GM12891 (cell line): ENCODE measurements around the gene RNASEH2B.

ENCODE experiments used
- DNase-seq: peaks from one replicate; pipeline ENCODE4 v3.0.0; 2011; ENCODE audit warnings: low spot score; ENCODE audit not compliant: insufficient read length
- FAIRE-seq: peaks from 2 replicates; lab custom pipeline; 2011; peaks lifted over from hg19 to GRCh38; lab: Jason Lieb, UNC
- PAX5 ChIP-seq: IDR thresholded peaks from 2 replicates; pipeline ENCODE4 v1.6.1; 2011; ENCODE audit warnings: low read length, moderate library complexity, mild to moderate bottlenecking; ENCODE audit not compliant: insufficient read depth, severe bottlenecking
- POLR2A ChIP-seq: IDR thresholded peaks from 2 replicates; pipeline ENCODE4 v1.6.1; 2011; ENCODE audit warnings: low read depth, low read length, control low read depth
- POLR2AphosphoS5 ChIP-seq: IDR thresholded peaks from 2 replicates; pipeline ENCODE4 v1.6.1; 2011; ENCODE audit warnings: low read depth, low read length, control low read depth
- POU2F2 ChIP-seq: IDR thresholded peaks from 2 replicates; pipeline ENCODE4 v1.6.1; 2011; ENCODE audit warnings: low read depth, mild to moderate bottlenecking, control low read depth, low read length, moderate library complexity
- SPI1 ChIP-seq: IDR thresholded peaks from 2 replicates; pipeline ENCODE4 v1.6.1; 2011; ENCODE audit warnings: low read depth, low read length, control low read depth
- TAF1 ChIP-seq: IDR thresholded peaks from 2 replicates; pipeline ENCODE4 v1.6.1; 2011; ENCODE audit warnings: low read depth, low read length, control low read depth

Gene RNASEH2B

GRCh38 chr13:51001335-51001734, 91.7 kb downstream of the RNASEH2B start:
- no peak for DNase-seq

GRCh38 chr13:51002736-51003135, 93.1 kb downstream of the RNASEH2B start:
- TF ChIP-seq TAF1, result no peak
- TF ChIP-seq POLR2A, result no peak
- TF ChIP-seq POLR2AphosphoS5, result no peak
- TF ChIP-seq PAX5, result no peak
- TF ChIP-seq SPI1, result no peak
- TF ChIP-seq POU2F2, result no peak
- DNase-seq (no peak), FAIRE-seq (no peak)

More at GRCh38 chr13:51001335-51001734, 91.7 kb downstream of the RNASEH2B start:
- no peak for TF ChIP-seq PAX5
- TF ChIP-seq POU2F2, result no peak
- no peak for TF ChIP-seq POLR2AphosphoS5
- no peak for TF ChIP-seq SPI1
- TF ChIP-seq TAF1, result no peak
- no peak for TF ChIP-seq POLR2A
- no peak for FAIRE-seq

- FAIRE-seq, result no peak
Measured at GRCh38 chr13:51003642-51004041, 94.1 kb downstream of the RNASEH2B start.

GRCh38 chr13:51004111-51004865, 94.7 kb downstream of the RNASEH2B start:
- DNase-seq (no peak), FAIRE-seq (no peak)
- TF ChIP-seq SPI1 (no peak), TAF1 (no peak), PAX5 (no peak), POLR2A (no peak), POLR2AphosphoS5 (no peak), POU2F2 (no peak)

More at GRCh38 chr13:51003642-51004041, 94.1 kb downstream of the RNASEH2B start:
- DNase-seq, result no peak
- no peak for TF ChIP-seq TAF1
- TF ChIP-seq POU2F2, result no peak
- no peak for TF ChIP-seq PAX5
- TF ChIP-seq POLR2A, result no peak
- no peak for TF ChIP-seq SPI1
- TF ChIP-seq POLR2AphosphoS5, result no peak

- DNase-seq, result no peak
- FAIRE-seq, result no peak
- TF ChIP-seq SPI1 (no peak), PAX5 (no peak), POLR2A (no peak), POU2F2 (no peak), TAF1 (no peak), POLR2AphosphoS5 (no peak)
Measured at GRCh38 chr13:51004918-51005460, 95.4 kb downstream of the RNASEH2B start.

- DNase-seq, result no peak
- no peak for FAIRE-seq
- TF ChIP-seq POLR2A (no peak), POU2F2 (no peak), POLR2AphosphoS5 (no peak), TAF1 (no peak)
Measured at GRCh38 chr13:51005566-51005965, 96.0 kb downstream of the RNASEH2B start.
